ENCODE measurements around the gene PRRG1. TPM values are rescaled to one million over a fixed set of nuclear protein-coding genes. Genes with fewer than 3 reads are reported as not detected.
"Not testable (repeated sequence)": the region's sequence is repeated elsewhere in the genome, so short reads cannot be mapped to it uniquely, and the experiment has no call there.

PRRG1 gene
- total RNA-seq, 2 experiments from 2014 or later: not detected

GRCh38 chrX:37462346-37462745 is 113.2 kb downstream of the PRRG1 start:
- no peaks in the 10 kb centered on the region for H3K27me3 Mint-ChIP-seq
- H3K9me3 Mint-ChIP-seq: no peaks in the 10 kb centered on the region
- H3K4me1 Mint-ChIP-seq: no peaks in the 10 kb centered on the region
- DNase-seq: no peak
- no peak overlapping the region for H3K4me3 Mint-ChIP-seq
- H3K36me3 Mint-ChIP-seq: no peaks in the 10 kb centered on the region
- H3K27ac Mint-ChIP-seq: no peak overlapping the region
- POLR2A ChIA-PET: no interaction called here
- ATAC-seq (ENCODE audit: low read depth): no peak

DNA sequence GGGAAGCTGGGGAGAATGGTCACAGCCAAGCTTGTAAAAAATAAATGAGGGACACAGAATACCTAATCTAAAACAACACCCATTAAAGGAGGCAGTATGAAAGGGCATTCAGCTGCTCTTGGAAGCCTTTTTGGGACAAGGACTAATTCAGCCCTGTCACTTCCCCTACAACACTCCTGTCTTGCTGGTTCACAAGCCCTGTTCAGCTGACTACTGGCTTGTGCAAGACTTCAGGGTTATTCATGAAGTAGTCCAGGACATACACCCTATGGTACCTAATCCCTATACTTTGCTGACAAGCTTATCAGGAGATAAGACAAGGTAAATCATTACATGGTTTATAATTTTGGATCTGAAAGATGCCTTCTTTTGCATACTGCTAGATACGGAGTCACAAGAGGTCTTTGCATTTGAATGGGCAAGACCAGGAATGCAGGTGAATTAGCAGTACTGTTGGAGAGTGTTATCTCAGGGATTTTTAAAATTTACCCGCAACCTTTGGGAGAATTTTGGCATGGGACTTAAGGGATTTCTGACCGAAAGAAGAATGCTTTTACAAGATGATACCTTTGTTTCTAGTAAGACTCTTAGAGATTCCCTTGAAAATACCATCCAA is 119.1 kb downstream of the PRRG1 start:
- DNase-seq (no peak), ATAC-seq (ENCODE audit: low read depth) (no peak)
- no peak overlapping the region for H3K4me3 Mint-ChIP-seq
- H3K4me1 Mint-ChIP-seq: no peaks in the 10 kb centered on the region
- H3K9me3 Mint-ChIP-seq: no peaks in the 10 kb centered on the region
- no peaks in the 10 kb centered on the region for H3K27me3 Mint-ChIP-seq
- H3K36me3 Mint-ChIP-seq: no peaks in the 10 kb centered on the region
- POLR2A ChIA-PET: no interaction called here
- no peak overlapping the region for H3K27ac Mint-ChIP-seq

DNA sequence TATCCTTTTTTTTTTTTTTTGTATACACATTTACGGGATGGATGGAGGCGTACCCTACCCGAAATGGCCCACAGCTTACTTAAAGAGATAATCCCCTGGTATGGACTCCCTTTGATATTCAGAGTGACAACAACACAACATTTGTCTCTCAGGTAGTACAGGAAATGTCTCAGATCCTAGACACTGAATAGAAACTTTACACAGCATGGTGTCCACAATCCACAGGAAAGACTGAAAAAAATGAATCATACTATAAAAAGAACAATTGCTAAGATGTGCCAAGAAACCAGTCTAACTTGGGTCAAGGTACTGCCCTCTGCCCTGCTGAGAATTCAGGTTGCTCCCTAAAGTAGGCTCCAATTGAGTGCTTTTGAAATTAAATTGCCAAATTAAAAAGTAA is 121.5 kb downstream of the PRRG1 start:
- H3K27ac Mint-ChIP-seq: no peak overlapping the region
- no peaks in the 10 kb centered on the region for H3K27me3 Mint-ChIP-seq
- ATAC-seq (ENCODE audit: low read depth) (no peak), DNase-seq (no peak)
- H3K9me3 Mint-ChIP-seq: no peaks in the 10 kb centered on the region
- no peaks in the 10 kb centered on the region for H3K36me3 Mint-ChIP-seq
- POLR2A ChIA-PET: no interaction called here
- H3K4me3 Mint-ChIP-seq: no peak overlapping the region
- no peaks in the 10 kb centered on the region for H3K4me1 Mint-ChIP-seq

DNA sequence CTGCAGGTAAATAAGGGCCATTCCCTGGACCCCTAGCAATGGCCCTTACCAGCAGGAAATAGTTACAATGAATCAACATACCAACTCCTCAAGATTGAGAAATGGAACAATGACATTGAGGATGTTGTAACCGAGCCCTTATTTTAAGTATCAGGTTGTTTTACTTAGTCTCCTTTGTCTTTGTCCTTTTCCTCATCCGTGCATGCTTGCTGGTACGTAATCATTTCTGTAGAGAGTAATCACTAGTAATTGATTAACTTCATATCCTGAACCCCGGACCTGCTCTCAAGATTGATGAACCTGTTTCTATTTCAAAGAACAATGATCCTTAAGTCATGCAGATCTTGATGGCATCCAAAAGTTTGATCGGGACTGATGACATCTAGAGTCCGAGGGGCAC is 123.7 kb downstream of the PRRG1 start:
- Mint-ChIP-seq H3K9me3 (no peaks in the 10 kb centered on the region), H3K36me3 (no peaks in the 10 kb centered on the region), H3K27ac (no peak overlapping the region), H3K27me3 (no peaks in the 10 kb centered on the region), H3K4me1 (no peaks in the 10 kb centered on the region), H3K4me3 (no peak overlapping the region)
- ATAC-seq (ENCODE audit: low read depth) (no peak), DNase-seq (no peak)
- POLR2A ChIA-PET: no interaction called here

GRCh38 chrX:37474478-37474877 is 125.3 kb downstream of the PRRG1 start:
- POLR2A ChIA-PET: no interaction called here
- ATAC-seq (ENCODE audit: low read depth): no peak
- H3K27ac Mint-ChIP-seq: no peak overlapping the region

DNA sequence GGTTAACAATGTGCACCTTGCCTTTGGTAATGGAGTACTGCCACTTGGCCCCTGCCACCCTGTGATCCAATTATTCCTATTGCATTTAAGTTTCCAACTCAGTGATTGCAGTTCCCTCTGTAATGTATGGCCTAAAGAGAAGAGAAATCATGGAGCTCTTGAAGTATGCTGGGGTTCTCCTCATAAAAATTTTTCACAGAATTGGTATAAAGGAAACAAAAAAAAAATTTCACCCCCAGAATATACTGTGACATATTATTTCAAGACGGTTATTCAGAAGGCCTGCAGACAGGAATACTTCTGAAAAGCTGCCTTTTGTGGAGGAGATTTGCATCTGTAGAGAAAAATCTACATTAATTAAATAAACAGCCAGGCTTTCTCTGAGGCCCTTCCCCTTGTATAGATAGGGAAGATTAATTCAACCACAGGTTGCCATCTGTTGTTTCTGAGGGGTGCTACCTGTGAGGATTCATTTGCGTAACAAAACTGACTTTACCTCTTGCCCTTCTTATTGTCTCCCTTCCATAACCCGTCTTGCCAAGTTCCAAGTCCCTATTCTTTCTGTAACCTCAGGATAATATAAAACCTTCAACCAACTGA is 127.5 kb downstream of the PRRG1 start:
- Mint-ChIP-seq H3K9me3 (no peaks in the 10 kb centered on the region), H3K4me3 (no peak overlapping the region), H3K36me3 (no peaks in the 10 kb centered on the region), H3K27me3 (peaks cover 2% of the 10 kb centered on the region), H3K4me1 (no peaks in the 10 kb centered on the region), H3K27ac (no peak overlapping the region)
- ATAC-seq (ENCODE audit: low read depth): no peak
- DNase-seq: no peak
- POLR2A ChIA-PET: no interaction called here

More at GRCh38 chrX:37474478-37474877, 125.3 kb downstream of the PRRG1 start:
- H3K4me1 Mint-ChIP-seq: no peaks in the 10 kb centered on the region
- no peak for DNase-seq
- H3K27me3 Mint-ChIP-seq: no peaks in the 10 kb centered on the region
- no peak overlapping the region for H3K4me3 Mint-ChIP-seq
- no peaks in the 10 kb centered on the region for H3K9me3 Mint-ChIP-seq
- no peaks in the 10 kb centered on the region for H3K36me3 Mint-ChIP-seq

GRCh38 chrX:37484335-37484734 is 135.2 kb downstream of the PRRG1 start:
- POLR2A ChIA-PET; H3K9me3 Mint-ChIP-seq; DNase-seq; H3K27ac Mint-ChIP-seq; H3K36me3 Mint-ChIP-seq; H3K4me3 Mint-ChIP-seq; H3K4me1 Mint-ChIP-seq; ATAC-seq (ENCODE audit: low read depth); H3K27me3 Mint-ChIP-seq: not testable (repeated sequence)

DNA sequence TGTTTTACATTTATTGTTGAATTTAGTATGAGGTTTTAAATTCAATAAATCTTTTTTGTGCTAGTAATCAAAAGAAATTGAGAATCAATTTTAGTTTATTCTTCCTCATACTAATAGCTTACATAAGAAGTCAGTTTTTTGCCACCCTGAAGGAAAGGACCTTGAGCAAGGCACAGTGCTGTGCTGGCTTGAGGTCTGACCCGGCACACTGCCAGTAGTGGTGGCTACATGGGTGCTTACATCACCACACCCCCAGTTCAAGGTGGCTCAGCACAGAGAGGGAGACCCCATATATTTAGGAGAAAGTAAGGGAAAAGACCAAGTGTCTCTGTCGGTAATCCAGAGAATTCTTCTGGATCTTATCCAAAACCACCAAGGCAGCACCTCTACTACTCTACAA is 136.3 kb downstream of the PRRG1 start:
- no peaks in the 10 kb centered on the region for H3K4me1 Mint-ChIP-seq

GRCh38 chrX:37487271-37487670 is 138.1 kb downstream of the PRRG1 start:
- H3K27me3 Mint-ChIP-seq: no peaks in the 10 kb centered on the region
- no peaks in the 10 kb centered on the region for H3K9me3 Mint-ChIP-seq
- H3K4me3 Mint-ChIP-seq: no peak overlapping the region
- no peaks in the 10 kb centered on the region for H3K4me1 Mint-ChIP-seq
- DNase-seq (no peak), ATAC-seq (ENCODE audit: low read depth) (no peak)
- H3K27ac Mint-ChIP-seq: no peak overlapping the region
- POLR2A ChIA-PET: no interaction called here
- H3K36me3 Mint-ChIP-seq: no peaks in the 10 kb centered on the region

More for the DNA sequence above, 136.3 kb downstream of the PRRG1 start:
- no peak for ATAC-seq (ENCODE audit: low read depth)
- POLR2A ChIA-PET: no interaction called here
- Mint-ChIP-seq H3K9me3 (no peaks in the 10 kb centered on the region), H3K27ac (no peak overlapping the region), H3K27me3 (no peaks in the 10 kb centered on the region), H3K4me3 (no peak overlapping the region), H3K36me3 (no peaks in the 10 kb centered on the region)
- DNase-seq: no peak

- ATAC-seq (ENCODE audit: low read depth): no peak
- Mint-ChIP-seq H3K27ac (no peak overlapping the region), H3K27me3 (peaks cover under 1% of the 10 kb centered on the region), H3K9me3 (no peaks in the 10 kb centered on the region), H3K4me1 (no peaks in the 10 kb centered on the region), H3K4me3 (no peak overlapping the region), H3K36me3 (no peaks in the 10 kb centered on the region)
- POLR2A ChIA-PET: no interaction called here
- no peak for DNase-seq
Measured at GRCh38 chrX:37488323-37488722, 139.2 kb downstream of the PRRG1 start.

DNA sequence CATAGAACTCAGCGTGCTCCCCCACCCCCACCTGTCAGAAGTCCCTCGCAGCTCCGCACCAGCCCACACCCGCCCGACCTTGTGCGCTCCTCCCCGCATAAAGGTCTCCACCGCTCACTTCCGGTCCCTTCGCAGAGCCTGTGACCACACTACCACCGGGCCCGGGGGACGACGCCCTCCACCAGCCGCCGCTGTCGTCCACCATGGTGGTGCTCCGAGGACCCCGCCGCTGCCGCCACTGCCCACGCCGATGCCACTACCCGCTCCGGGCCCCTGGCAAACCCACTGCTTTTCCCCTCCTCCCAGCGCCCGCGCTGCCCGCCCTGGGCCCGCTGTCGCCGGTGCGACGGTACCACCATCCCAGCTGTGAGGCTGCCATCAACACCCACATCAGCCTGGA is 142.5 kb downstream of the PRRG1 start:
- DNase-seq (no peak), ATAC-seq (ENCODE audit: low read depth) (no peak)
- no peaks in the 10 kb centered on the region for H3K36me3 Mint-ChIP-seq
- H3K27ac Mint-ChIP-seq: no peak overlapping the region
- no peaks in the 10 kb centered on the region for H3K9me3 Mint-ChIP-seq
- peaks cover 3% of the 10 kb centered on the region for H3K27me3 Mint-ChIP-seq
- H3K4me1 Mint-ChIP-seq: no peaks in the 10 kb centered on the region
- H3K4me3 Mint-ChIP-seq: no peak overlapping the region
- POLR2A ChIA-PET: no interaction called here

- H3K9me3 Mint-ChIP-seq; H3K4me1 Mint-ChIP-seq; DNase-seq; H3K27me3 Mint-ChIP-seq; H3K27ac Mint-ChIP-seq; ATAC-seq (ENCODE audit: low read depth); H3K36me3 Mint-ChIP-seq; H3K4me3 Mint-ChIP-seq; POLR2A ChIA-PET: not testable (repeated sequence)
Measured at GRCh38 chrX:37495760-37496159, 146.6 kb downstream of the PRRG1 start.

DNA sequence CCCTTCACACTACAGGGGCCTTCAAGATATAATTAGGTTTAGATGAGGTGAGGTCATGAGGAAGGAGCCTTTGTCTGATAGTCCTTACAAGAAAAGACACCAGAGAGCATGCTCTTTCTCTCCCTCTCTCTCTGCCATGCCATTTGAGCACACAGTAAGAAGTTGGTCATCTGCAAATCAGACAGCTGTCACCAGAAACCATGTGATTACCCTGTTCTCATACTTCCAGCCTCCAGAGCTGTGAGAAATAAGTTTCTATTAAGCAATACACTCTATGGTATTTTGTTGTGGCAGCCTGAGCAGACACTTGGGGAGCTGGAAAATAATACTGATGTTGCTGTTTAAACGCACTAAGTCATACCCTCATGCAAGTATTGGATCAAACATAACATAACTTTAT is 148.0 kb downstream of the PRRG1 start:
- H3K27ac Mint-ChIP-seq; POLR2A ChIA-PET; H3K36me3 Mint-ChIP-seq; H3K4me3 Mint-ChIP-seq; DNase-seq; H3K9me3 Mint-ChIP-seq; H3K4me1 Mint-ChIP-seq; ATAC-seq (ENCODE audit: low read depth); H3K27me3 Mint-ChIP-seq: not testable (repeated sequence)

- H3K27me3 Mint-ChIP-seq; H3K4me1 Mint-ChIP-seq; H3K4me3 Mint-ChIP-seq; H3K36me3 Mint-ChIP-seq; ATAC-seq (ENCODE audit: low read depth); H3K9me3 Mint-ChIP-seq; DNase-seq; POLR2A ChIA-PET; H3K27ac Mint-ChIP-seq: not testable (repeated sequence)
Measured at GRCh38 chrX:37498323-37498722, 149.2 kb downstream of the PRRG1 start.

DNA sequence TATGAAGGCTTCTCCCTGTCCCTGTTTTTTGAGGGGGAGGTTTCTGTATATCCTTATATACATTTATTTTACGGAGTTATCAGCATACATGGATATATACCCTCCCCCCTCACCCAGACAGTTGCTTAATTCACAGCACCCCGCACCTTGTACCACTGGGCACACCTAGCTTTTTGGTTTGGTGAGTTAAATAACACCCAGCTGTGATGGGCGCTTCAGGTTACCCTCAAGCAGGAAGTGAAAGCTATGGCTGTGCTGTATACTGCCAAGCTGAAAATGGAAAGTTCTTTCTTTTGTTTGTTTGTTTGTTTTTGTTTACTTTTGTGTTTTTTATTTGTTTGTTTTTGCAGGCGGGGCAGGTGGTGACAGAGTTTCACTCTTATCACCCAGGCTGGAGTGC is 150.5 kb downstream of the PRRG1 start:
- H3K9me3 Mint-ChIP-seq; ATAC-seq (ENCODE audit: low read depth); DNase-seq; H3K36me3 Mint-ChIP-seq; H3K4me1 Mint-ChIP-seq; POLR2A ChIA-PET; H3K27ac Mint-ChIP-seq; H3K27me3 Mint-ChIP-seq; H3K4me3 Mint-ChIP-seq: not testable (repeated sequence)
